ENCODE data around the gene POLDIP3.

The POLDIP3 gene

GRCh38 chr22:42648368-42649245, 33.9 kb upstream of the POLDIP3 start:
- TF ChIP-seq SIN3A (IDR thresholded peaks at IDR 0.05; ENCODE audit: borderline replicate concordance, insufficient read depth, low read length) (peak; percentile 11; the same call in 1 of the 2 replicates), REST (IDR thresholded peaks at IDR 0.05; ENCODE audit: insufficient read depth in 1 of 2, low read depth in 2 of 2, low read length in 2 of 2) (no peak)

GRCh38 chr22:42648017-42648367, 33.3 kb upstream of the POLDIP3 start:
- TF ChIP-seq POLR2AphosphoS5 (IDR thresholded peaks at IDR 0.05; ENCODE audit: low read depth, low read length) (no peak), FOXP2 (optimal IDR thresholded peaks at IDR 0.05; ENCODE audit: borderline replicate concordance, extremely low read depth, extremely low read length, insufficient read depth) (no peak), SIN3A (IDR thresholded peaks at IDR 0.05; ENCODE audit: borderline replicate concordance, insufficient read depth, low read length) (no peak), REST (IDR thresholded peaks at IDR 0.05; ENCODE audit: insufficient read depth in 1 of 2, low read depth in 2 of 2, low read length in 2 of 2) (no peak), TAF1 (IDR thresholded peaks at IDR 0.05; ENCODE audit: borderline replicate concordance, insufficient read depth, low read length) (no peak)

GRCh38 chr22:42646569-42647525, 32.2 kb upstream of the POLDIP3 start:
- TF ChIP-seq TAF1 (IDR thresholded peaks at IDR 0.05; ENCODE audit: borderline replicate concordance, insufficient read depth, low read length) (no peak), FOXP2 (optimal IDR thresholded peaks at IDR 0.05; ENCODE audit: borderline replicate concordance, extremely low read depth, extremely low read length, insufficient read depth) (no peak), SIN3A (IDR thresholded peaks at IDR 0.05; ENCODE audit: borderline replicate concordance, insufficient read depth, low read length) (no peak), REST (IDR thresholded peaks at IDR 0.05; ENCODE audit: insufficient read depth in 1 of 2, low read depth in 2 of 2, low read length in 2 of 2) (no peak), POLR2AphosphoS5 (IDR thresholded peaks at IDR 0.05; ENCODE audit: low read depth, low read length) (no peak)

- TF ChIP-seq REST (IDR thresholded peaks at IDR 0.05; ENCODE audit: insufficient read depth in 1 of 2, low read depth in 2 of 2, low read length in 2 of 2) (no peak), POLR2AphosphoS5 (IDR thresholded peaks at IDR 0.05; ENCODE audit: low read depth, low read length) (no peak), FOXP2 (optimal IDR thresholded peaks at IDR 0.05; ENCODE audit: borderline replicate concordance, extremely low read depth, extremely low read length, insufficient read depth) (no peak), TAF1 (IDR thresholded peaks at IDR 0.05; ENCODE audit: borderline replicate concordance, insufficient read depth, low read length) (no peak), SIN3A (IDR thresholded peaks at IDR 0.05; ENCODE audit: borderline replicate concordance, insufficient read depth, low read length) (no peak)
Observed at GRCh38 chr22:42645938-42646568, 31.4 kb upstream of the POLDIP3 start.

Data from PFSK-1 (cell line).